HG03457 (cell line): ENCODE results near the gene EGF.
A peak's percentile ranks its signal among the peaks of the same experiment; 100 is the strongest.
"Not testable (repeated sequence)": the region's sequence is repeated elsewhere in the genome, so short reads cannot be mapped to it uniquely, and the experiment has no call there.

ENCODE experiments used
- ATAC-seq: cut with Tn5 transposase; IDR thresholded peaks from one replicate; pipeline ENCODE4 v1.9.1; 2021; ENCODE audit warnings: moderate number of reproducible peaks; ENCODE audit not compliant: unreplicated experiment

Gene EGF

DNA sequence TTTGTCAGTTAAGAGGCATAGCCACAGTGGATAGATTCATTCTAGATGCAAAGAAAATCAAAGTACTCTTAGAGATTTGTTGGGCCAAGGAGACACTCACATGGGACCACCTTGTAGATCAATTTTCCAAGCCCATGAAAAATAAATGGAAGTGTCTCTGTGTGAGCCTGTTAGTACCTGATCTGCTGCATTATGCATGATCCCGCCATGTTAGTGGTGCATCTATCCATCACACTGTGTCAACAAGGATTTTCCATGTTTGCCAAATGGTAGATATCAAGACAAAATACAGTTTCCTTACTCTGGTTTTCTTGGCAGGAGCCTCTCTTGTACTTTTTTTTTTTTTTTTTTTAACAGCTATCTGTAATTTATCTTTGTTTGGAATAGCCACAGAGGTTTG lies 112.4 kb downstream of the EGF start:
- no peak for ATAC-seq

- ATAC-seq, result no peak
Measured at GRCh38 chr4:110025718-110026117, 113.0 kb downstream of the EGF start.

GRCh38 chr4:110032603-110033002 lies 119.9 kb downstream of the EGF start:
- ATAC-seq, result no peak

DNA sequence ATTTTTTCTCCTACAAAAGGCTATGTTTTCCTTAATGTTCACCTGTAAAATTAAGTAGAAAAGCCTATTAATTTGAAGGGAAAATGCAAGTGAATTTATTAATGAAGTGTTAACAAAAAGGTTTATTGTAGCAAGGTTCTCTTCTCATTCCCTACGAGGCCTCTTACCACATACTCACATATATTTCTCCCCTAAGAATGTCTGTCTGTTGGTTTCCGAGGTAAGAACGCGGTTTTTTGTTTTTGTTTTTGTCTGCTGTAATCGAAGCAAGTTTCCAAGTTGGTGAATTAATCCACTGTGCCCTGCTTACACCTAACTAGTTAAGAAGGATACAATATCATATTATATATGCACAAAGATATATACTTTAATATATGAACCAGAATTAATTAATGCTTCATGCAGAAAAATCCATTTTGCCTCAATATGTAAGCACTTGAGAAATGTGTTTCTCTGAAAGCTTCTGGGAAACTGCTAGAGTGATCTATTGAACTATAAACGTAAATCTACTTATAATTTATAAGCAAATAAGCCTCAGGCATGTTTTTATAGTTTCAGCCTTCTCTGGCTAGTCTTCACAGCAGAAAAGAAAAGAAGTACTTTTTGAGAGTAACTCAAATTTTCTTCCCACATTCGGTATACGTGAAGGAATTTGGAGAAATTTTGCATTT lies 120.8 kb downstream of the EGF start:
- ATAC-seq, result no peak

- peak; percentile 93 for ATAC-seq
Measured at GRCh38 chr4:110034026-110034393, 121.3 kb downstream of the EGF start.

- not testable (repeated sequence) for ATAC-seq
Measured at GRCh38 chr4:110039164-110039563, 126.5 kb downstream of the EGF start.

DNA sequence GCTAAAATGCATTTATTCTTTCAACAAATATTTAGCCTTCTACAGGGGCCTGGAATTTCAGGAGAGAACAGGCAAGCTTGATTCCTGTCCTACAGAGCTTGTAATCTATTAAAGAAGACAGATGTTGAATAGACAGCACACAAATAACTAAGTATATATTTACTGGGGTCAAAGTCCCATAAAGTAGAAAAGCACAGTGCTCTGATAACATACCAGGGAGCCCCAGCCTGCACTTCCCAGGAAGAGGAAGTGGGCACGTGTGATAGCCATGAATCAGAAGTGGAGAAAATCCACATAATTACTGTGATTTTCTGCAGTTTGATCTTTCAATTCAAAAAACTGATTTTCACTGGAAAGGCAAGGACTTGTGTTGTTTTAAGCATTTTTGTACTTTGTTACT lies 129.1 kb downstream of the EGF start:
- ATAC-seq, result no peak

DNA sequence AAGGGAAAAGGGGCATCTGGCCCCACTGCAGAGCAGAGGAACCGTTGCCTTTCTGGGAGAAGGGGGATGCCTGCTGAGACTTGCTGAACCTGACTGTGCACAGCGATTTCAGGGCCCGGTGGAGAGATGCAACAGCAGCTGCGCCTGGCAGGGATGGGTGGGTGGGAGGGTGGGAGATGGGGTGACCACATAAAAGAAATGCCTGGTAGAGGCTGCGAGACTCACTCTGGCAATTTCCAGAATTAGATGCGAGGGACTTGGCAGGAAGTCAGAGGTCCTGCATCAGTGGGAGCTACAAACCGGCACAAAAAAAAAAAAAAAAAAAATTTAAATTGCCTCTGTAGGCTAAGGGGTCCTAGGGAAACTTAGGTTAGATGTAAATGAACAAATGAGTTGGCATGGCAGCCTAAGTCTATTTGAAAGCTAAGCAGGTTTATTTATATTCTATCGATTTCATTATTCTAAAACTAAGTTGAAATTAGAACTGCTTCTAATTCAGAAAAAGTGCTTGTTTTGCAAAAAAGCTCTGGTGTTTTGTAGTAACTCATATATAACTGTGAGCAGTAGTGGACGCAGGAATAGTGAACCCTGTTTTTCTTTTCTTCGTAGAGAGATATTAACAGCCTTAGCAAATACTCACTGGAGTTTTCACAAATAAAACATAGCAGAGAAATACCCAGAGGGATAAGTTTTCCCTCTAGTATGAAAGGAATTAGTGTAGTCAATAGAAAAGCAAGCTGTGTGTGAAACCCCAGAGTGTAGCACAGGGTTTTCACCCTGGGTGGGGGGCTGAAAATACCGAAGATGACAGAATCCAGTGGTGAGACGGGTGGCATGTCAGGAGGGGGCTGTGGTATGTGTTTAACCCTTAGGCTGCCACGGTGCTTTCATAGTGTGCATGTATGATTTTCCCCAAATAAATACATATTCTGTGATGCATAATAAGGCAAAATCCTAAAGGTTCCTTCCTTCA lies 130.1 kb downstream of the EGF start:
- no peak for ATAC-seq

DNA sequence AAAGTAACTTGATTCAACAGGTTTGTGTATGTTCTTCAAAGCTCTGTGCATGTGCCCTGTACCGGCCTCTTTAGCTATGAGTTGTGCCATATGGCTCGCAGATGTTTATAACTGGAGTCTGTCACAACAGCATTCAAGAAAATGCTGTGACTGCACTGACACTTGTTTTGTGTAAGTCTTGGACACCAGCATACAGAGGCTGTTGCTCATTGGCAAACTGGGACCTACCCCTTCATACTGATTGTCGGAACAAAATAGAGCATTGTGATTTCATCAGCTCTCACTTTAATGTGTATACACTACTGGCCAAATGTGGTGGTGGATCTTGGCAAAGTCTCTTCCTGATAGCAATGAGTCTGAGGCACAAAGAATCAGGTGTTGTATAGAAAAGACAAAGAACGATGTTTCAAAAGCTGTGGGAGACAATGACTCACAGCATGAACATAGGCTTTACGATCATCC lies 133.9 kb downstream of the EGF start:
- ATAC-seq, result no peak

DNA sequence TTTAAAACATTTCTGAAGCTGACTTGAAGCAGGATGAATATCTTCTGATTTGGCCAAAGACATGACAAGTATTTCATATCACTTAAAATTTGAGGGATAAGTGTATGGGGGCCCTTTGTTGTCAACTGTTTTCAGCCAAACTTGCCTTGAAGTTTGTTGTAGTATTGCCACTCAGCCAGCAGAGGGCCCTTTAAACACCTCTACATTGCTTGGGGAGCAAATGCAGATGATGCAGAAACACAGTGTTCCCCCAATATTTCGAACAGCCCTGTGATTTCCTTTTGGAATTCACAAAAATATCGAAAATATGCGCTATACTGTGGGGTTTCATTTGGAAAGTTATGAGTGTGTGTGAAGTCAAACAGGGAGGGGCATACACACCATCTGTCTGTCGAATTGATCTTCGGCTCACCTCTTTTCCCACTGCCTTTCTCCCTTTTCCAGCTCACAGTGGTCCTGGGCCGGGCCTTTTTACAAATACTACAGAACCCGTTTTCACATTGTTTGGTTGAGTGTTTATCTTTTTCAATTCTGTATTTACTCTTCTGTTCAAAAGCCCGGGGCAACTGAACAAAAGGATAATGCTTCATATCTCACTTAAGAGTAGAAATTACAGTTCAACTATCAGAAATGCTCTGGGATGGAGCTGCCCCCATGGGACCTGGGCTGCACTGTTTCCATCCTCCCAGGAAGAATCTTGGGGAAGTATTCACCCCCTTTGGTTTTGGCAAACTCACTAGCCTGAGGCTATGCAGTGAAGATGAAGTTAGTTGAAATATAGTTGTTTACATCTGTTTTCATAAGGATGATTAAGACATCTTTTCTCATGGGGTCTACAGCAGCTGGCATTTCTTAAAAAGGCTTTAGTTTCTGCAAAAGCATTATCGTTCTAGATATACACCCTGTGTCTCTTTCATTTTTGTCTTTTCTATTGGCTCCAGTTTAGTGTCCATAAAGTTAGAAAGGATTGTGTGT lies 137.6 kb downstream of the EGF start:
- ATAC-seq, result no peak

GRCh38 chr4:110055158-110055768 lies 142.6 kb downstream of the EGF start:
- ATAC-seq, result peak; percentile 70

DNA sequence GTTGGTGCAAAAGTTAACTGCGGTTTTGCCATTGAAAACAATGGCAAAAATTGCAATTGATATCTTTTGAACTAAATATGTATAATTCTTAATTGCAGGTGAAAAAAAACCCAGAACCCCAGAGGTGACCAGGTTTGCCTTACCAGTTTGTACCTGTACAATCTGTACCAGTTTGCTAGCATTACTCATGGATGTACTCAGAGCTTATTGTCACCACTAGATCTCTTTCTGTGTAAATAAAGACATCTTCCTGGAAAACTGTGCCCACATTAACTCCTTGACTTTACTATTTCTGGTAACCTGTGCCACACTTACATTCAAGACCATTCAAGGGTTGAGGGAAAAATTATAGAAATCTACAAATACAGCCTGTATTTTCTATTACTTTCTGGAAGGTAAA lies 146.0 kb downstream of the EGF start:
- no peak for ATAC-seq

DNA sequence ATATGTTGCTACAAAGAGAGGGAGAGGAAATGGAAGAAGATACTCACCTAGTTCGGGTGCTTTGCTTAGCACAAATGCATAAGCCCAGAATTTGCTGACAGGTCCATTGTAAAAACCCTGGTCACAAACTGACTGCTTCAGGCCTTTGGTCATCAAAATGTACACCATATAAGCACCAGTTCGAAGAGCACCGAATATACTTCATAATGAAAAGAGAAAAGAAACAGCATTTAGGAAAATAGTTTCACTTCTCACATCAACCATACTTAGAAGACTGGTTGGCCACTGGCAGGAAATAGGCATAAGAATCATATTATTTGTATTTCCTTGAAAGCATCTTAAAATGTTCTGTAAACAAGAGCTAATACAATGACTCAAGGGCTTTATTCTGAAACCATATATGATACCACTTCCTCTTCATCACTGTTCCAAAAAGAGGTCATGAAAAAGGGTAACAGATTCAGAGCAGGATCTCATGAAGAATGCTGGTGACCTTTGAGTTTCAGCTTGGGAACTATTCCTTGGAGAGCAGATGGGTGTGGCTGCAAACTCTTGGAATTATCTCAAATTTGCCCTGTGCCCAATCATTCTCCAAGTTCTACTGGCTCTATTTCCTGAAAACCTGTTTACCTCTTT lies 147.0 kb downstream of the EGF start:
- ATAC-seq, result peak; percentile 74

DNA sequence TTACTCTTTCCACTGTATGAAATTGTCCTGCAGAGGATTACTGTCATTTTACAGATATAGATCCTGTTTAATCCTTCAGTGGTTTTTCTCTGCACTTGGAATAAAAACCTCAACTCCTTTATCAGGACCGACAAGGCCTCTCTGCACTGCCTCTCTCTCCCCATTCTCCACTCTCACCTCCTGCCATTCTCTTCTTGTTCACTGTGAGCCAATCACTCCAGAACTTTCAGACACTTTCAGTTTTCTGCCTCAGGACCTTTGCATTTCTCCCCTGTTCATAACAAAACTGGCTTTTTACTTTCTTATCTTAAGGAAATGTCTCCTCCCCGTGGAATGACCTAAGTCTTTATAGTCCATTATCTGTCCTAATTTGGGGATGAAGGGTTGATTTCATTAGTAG lies 148.4 kb downstream of the EGF start:
- no peak for ATAC-seq
